Astrocyte (in vitro differentiated cells and primary cell): Measurements from ENCODE around the gene GART. TPM values are rescaled to one million over a fixed set of nuclear protein-coding genes. Genes with fewer than 3 reads are reported as not detected.
"Not testable (repeated sequence)": the region's sequence is repeated elsewhere in the genome, so short reads cannot be mapped to it uniquely, and the experiment has no call there.

Source experiments
- DNase-seq: peaks from one replicate; pipeline ENCODE4 v3.0.0-alpha.2; 2010; ENCODE audit warnings: low read depth
- FAIRE-seq: peaks from 2 replicates; lab custom pipeline; 2011; peaks lifted over from hg19 to GRCh38; lab: Jason Lieb, UNC
- H2AFZ ChIP-seq: 2 replicates; pipeline ENCODE4 v1.6.0; 2012; ENCODE audit warnings: low read depth, low read length, inconsistent platforms
- H3K27ac ChIP-seq: 2 replicates; pipeline ENCODE4 v1.5.1; 2011; ENCODE audit warnings: low read depth, low read length, inconsistent platforms
- H3K27me3 ChIP-seq: 2 replicates; pipeline ENCODE4 v1.6.0; 2011; ENCODE audit warnings: low read length, inconsistent platforms; ENCODE audit not compliant: insufficient read depth
- H3K36me3 ChIP-seq: 2 replicates; pipeline ENCODE4 v1.5.1; 2011; ENCODE audit warnings: low read length, inconsistent platforms; ENCODE audit not compliant: insufficient read depth
- H3K4me1 ChIP-seq: 2 replicates; pipeline ENCODE4 v1.5.1; 2011; ENCODE audit warnings: low read length, inconsistent platforms; ENCODE audit not compliant: insufficient read depth
- H3K4me2 ChIP-seq: 2 replicates; pipeline ENCODE4 v1.6.0; 2012; ENCODE audit warnings: low read length, inconsistent platforms
- H3K4me3 ChIP-seq: 2 replicates; pipeline ENCODE4 v1.5.1; 2011; ENCODE audit warnings: low read depth, mild to moderate bottlenecking, low read length, inconsistent platforms; ENCODE audit not compliant: insufficient read depth
- H3K79me2 ChIP-seq: 2 replicates; pipeline ENCODE4 v1.6.0; 2012; ENCODE audit warnings: mild to moderate bottlenecking, low read length, inconsistent platforms; ENCODE audit not compliant: insufficient read depth
- H3K9ac ChIP-seq: 2 replicates; pipeline ENCODE4 v1.6.0; 2012; ENCODE audit warnings: mild to moderate bottlenecking, low read length, inconsistent platforms
- H3K9me3 ChIP-seq: 2 replicates; pipeline ENCODE4 v1.5.1; 2012; ENCODE audit warnings: low read depth, mild to moderate bottlenecking, low read length, inconsistent platforms; ENCODE audit not compliant: insufficient read depth
- H4K20me1 ChIP-seq: 2 replicates; pipeline ENCODE4 v1.6.0; 2012; ENCODE audit warnings: low read length, inconsistent platforms; ENCODE audit not compliant: insufficient read depth
- H3K27ac Mint-ChIP-seq: one replicate; pipeline ENCODE4 v1.8.0; 2021; ENCODE audit warnings: mild to moderate bottlenecking, mixed read lengths; ENCODE audit not compliant: unreplicated experiment
- H3K27me3 Mint-ChIP-seq: one replicate; pipeline ENCODE4 v1.8.0; 2021; ENCODE audit warnings: low read depth, mixed read lengths; ENCODE audit not compliant: unreplicated experiment
- H3K36me3 Mint-ChIP-seq: one replicate; pipeline ENCODE4 v1.8.0; 2021; ENCODE audit warnings: low read depth, mixed read lengths; ENCODE audit not compliant: unreplicated experiment
- H3K4me1 Mint-ChIP-seq: one replicate; pipeline ENCODE4 v1.8.0; 2021; ENCODE audit warnings: low read depth, mixed read lengths; ENCODE audit not compliant: unreplicated experiment
- H3K4me3 Mint-ChIP-seq: one replicate; pipeline ENCODE4 v1.8.0; 2021; ENCODE audit warnings: mild to moderate bottlenecking, moderate library complexity, mixed read lengths; ENCODE audit not compliant: unreplicated experiment
- H3K9me3 Mint-ChIP-seq: one replicate; pipeline ENCODE4 v1.8.0; 2021; ENCODE audit warnings: mild to moderate bottlenecking, mixed read lengths; ENCODE audit not compliant: unreplicated experiment
- CTCF ChIP-seq: IDR thresholded peaks from 2 replicates; pipeline ENCODE4 v1.5.1; 2011; ENCODE audit warnings: low read depth, mild to moderate bottlenecking, inconsistent platforms, low read length, moderate library complexity; ENCODE audit not compliant: insufficient read depth
- EZH2 ChIP-seq: IDR thresholded peaks from 2 replicates; pipeline ENCODE4 v1.6.1; 2012; ENCODE audit warnings: mild to moderate bottlenecking, low read length, inconsistent platforms; ENCODE audit not compliant: insufficient read depth
- total RNA-seq: library from RNA; stranded (reverse); gene quantifications from 2 replicates; pipeline ENCODE4 v1.2.1, GENCODE V29; 2021

Gene GART
- total RNA-seq, 1 donor from 2014 or later: 99.5 TPM

GRCh38 chr21:33470701-33471100 is 71.2 kb downstream of the GART start:
- no peak overlapping the region for H3K4me2 ChIP-seq
- DNase-seq (no peak), FAIRE-seq (no peak)
- TF ChIP-seq EZH2 (no peak), CTCF (no peak)
- no peaks in the 10 kb centered on the region for H3K27me3 ChIP-seq
- H3K27me3 Mint-ChIP-seq: no peaks in the 10 kb centered on the region
- H4K20me1 ChIP-seq: peaks cover 22% of the 10 kb centered on the region
- H3K4me3 ChIP-seq: no peak overlapping the region
- H3K9me3 Mint-ChIP-seq: no peaks in the 10 kb centered on the region
- no peaks in the 10 kb centered on the region for H3K9me3 ChIP-seq
- no peak overlapping the region for H3K27ac ChIP-seq
- peaks cover 30% of the 10 kb centered on the region for H3K79me2 ChIP-seq
- H3K27ac Mint-ChIP-seq: no peak overlapping the region
- no peaks in the 10 kb centered on the region for H3K36me3 ChIP-seq
- H3K9ac ChIP-seq: no peak overlapping the region
- H3K36me3 Mint-ChIP-seq: peaks cover 2% of the 10 kb centered on the region
- H2AFZ ChIP-seq: no peak overlapping the region
- H3K4me1 ChIP-seq: no peaks in the 10 kb centered on the region
- no peaks in the 10 kb centered on the region for H3K4me1 Mint-ChIP-seq
- H3K4me3 Mint-ChIP-seq: no peak overlapping the region

GRCh38 chr21:33469183-33469582 is 72.7 kb downstream of the GART start:
- H3K79me2 ChIP-seq: peaks cover 23% of the 10 kb centered on the region

GRCh38 chr21:33461538-33462250 is 80.2 kb downstream of the GART start:
- no peak overlapping the region for H3K27ac ChIP-seq
- no peak overlapping the region for H3K9ac ChIP-seq
- H3K36me3 Mint-ChIP-seq: no peaks in the 10 kb centered on the region
- H3K27me3 ChIP-seq: no peaks in the 10 kb centered on the region
- H3K27ac Mint-ChIP-seq: no peak overlapping the region
- TF ChIP-seq CTCF (no peak), EZH2 (no peak)
- no peak for FAIRE-seq
- no peaks in the 10 kb centered on the region for H4K20me1 ChIP-seq
- H3K4me2 ChIP-seq: no peak overlapping the region
- H3K4me3 ChIP-seq: no peak overlapping the region
- no peaks in the 10 kb centered on the region for H3K4me1 ChIP-seq
- peaks cover 6% of the 10 kb centered on the region for H3K36me3 ChIP-seq
- peaks cover 4% of the 10 kb centered on the region for H3K4me1 Mint-ChIP-seq
- no peaks in the 10 kb centered on the region for H3K27me3 Mint-ChIP-seq
- no peaks in the 10 kb centered on the region for H3K79me2 ChIP-seq
- no peak for DNase-seq
- H3K9me3 Mint-ChIP-seq: no peaks in the 10 kb centered on the region
- H2AFZ ChIP-seq: no peak overlapping the region
- H3K4me3 Mint-ChIP-seq: no peak overlapping the region
- H3K9me3 ChIP-seq: no peaks in the 10 kb centered on the region

More at GRCh38 chr21:33469183-33469582, 72.7 kb downstream of the GART start:
- H3K9me3 ChIP-seq, H3K4me2 ChIP-seq, DNase-seq, H3K4me3 ChIP-seq, H3K4me1 Mint-ChIP-seq, H3K36me3 ChIP-seq, H3K9me3 Mint-ChIP-seq, FAIRE-seq, H3K27me3 Mint-ChIP-seq, H3K9ac ChIP-seq, H3K27me3 ChIP-seq, H2AFZ ChIP-seq, H3K4me1 ChIP-seq, H3K27ac Mint-ChIP-seq, H3K36me3 Mint-ChIP-seq, H3K27ac ChIP-seq, H3K4me3 Mint-ChIP-seq: not testable (repeated sequence)
- H4K20me1 ChIP-seq: peaks cover 22% of the 10 kb centered on the region
